ENCODE measurements around the gene FHOD3.

GRCh38 chr18:36394486-36394885 is 97.0 kb downstream of the FHOD3 start:
- no peak for TF ChIP-seq ZNF142 (CRISPR knock-in tag; IDR thresholded peaks at IDR 0.05)
- TF ChIP-seq ZNF629 (CRISPR knock-in tag; conservative IDR thresholded peaks at IDR 0.05): no peak
- TF ChIP-seq THAP11 (CRISPR knock-in tag; IDR thresholded peaks at IDR 0.05): no peak
- no peak for TF ChIP-seq CREM (IDR thresholded peaks at IDR 0.05)
- no peak for TF ChIP-seq CREM (CRISPR knock-in tag; IDR thresholded peaks at IDR 0.05)
- TF ChIP-seq CEBPB (IDR thresholded peaks at IDR 0.05; ENCODE audit: borderline replicate concordance, low read depth, low read length): no peak
- no peak for TF ChIP-seq RBAK (CRISPR knock-in tag; IDR thresholded peaks at IDR 0.05)
- TF ChIP-seq PBX3 (CRISPR knock-in tag; IDR thresholded peaks at IDR 0.05; ENCODE audit: borderline replicate concordance): no peak
- TF ChIP-seq SIN3A (IDR thresholded peaks at IDR 0.05; ENCODE audit: borderline replicate concordance, low read depth, low read length): no peak
- no peak for TF ChIP-seq POLR2A (IDR thresholded peaks at IDR 0.05; ENCODE audit: insufficient read depth in 1 of 2, low read depth in 2 of 2, low read length in 2 of 2)
- TF ChIP-seq MEIS1 (CRISPR knock-in tag; IDR thresholded peaks at IDR 0.05; ENCODE audit: borderline replicate concordance): no peak
- no peak for TF ChIP-seq ZBTB7A (CRISPR knock-in tag; IDR thresholded peaks at IDR 0.05)

All from HepG2 (cell line).